HEK293 (cell line): Measurements from ENCODE around the gene TM2D1.

Experiments
- AEBP2 ChIP-seq: fragments of 450-650 bp; formaldehyde crosslinking; IDR thresholded peaks from 2 replicates; pipeline ENCODE4 v1.5.1; 2016; ENCODE audit warnings: missing biosample characterization, missing genetic modification characterization, borderline replicate concordance
- CTCF ChIP-seq: fragments of 450-650 bp; formaldehyde crosslinking; IDR thresholded peaks from 2 replicates; pipeline ENCODE4 v1.5.1; 2016; ENCODE audit warnings: missing biosample characterization, missing genetic modification characterization
- ZEB2 ChIP-seq: fragments of 450-650 bp; formaldehyde crosslinking; IDR thresholded peaks from 2 replicates; pipeline ENCODE4 v1.5.1; 2016; ENCODE audit warnings: missing biosample characterization, missing genetic modification characterization
- ZNF211 ChIP-seq: fragments of 450-650 bp; formaldehyde crosslinking; IDR thresholded peaks from 2 replicates; pipeline ENCODE4 v1.5.1; 2016; ENCODE audit warnings: low read depth, missing biosample characterization, missing genetic modification characterization
- ZNF292 ChIP-seq: fragments of 450-650 bp; formaldehyde crosslinking; IDR thresholded peaks from 2 replicates; pipeline ENCODE4 v1.5.1; 2016; ENCODE audit warnings: low read depth, missing biosample characterization, missing genetic modification characterization, borderline replicate concordance
- ZNF785 ChIP-seq: fragments of 450-650 bp; formaldehyde crosslinking; IDR thresholded peaks from 2 replicates; pipeline ENCODE4 v1.5.1; 2016; ENCODE audit warnings: missing biosample characterization, missing genetic modification characterization
- ZNF792 ChIP-seq: fragments of 450-650 bp; formaldehyde crosslinking; IDR thresholded peaks from 2 replicates; pipeline ENCODE4 v1.5.1; 2016; ENCODE audit warnings: missing biosample characterization, missing genetic modification characterization

- TF ChIP-seq CTCF (tag by site-specific recombination) = no peak
- TF ChIP-seq AEBP2 (tag by site-specific recombination) = no peak
- TF ChIP-seq ZNF292 (tag by site-specific recombination) = no peak
- no peak for TF ChIP-seq ZNF785
- no peak for TF ChIP-seq ZNF211 (tag by site-specific recombination)
- no peak for TF ChIP-seq ZNF792 (tag by site-specific recombination)
- no peak for TF ChIP-seq ZEB2
Measured at GRCh38 chr1:61708953-61709907, 15.7 kb downstream of the TM2D1 start.
